GM12873 (cell line): ENCODE results near the gene CRISPLD2.

Source experiments
- TF ChIP-seq, protein P1 (sequence below): IDR thresholded peaks from 2 replicates; pipeline ENCODE4 v1.5.1; 2012; ENCODE audit warnings: low read depth, mild to moderate bottlenecking, moderate library complexity, low read length, control low read depth; ENCODE audit not compliant: insufficient read depth; ENCODE audit errors: missing control alignments

The CRISPLD2 gene

DNA sequence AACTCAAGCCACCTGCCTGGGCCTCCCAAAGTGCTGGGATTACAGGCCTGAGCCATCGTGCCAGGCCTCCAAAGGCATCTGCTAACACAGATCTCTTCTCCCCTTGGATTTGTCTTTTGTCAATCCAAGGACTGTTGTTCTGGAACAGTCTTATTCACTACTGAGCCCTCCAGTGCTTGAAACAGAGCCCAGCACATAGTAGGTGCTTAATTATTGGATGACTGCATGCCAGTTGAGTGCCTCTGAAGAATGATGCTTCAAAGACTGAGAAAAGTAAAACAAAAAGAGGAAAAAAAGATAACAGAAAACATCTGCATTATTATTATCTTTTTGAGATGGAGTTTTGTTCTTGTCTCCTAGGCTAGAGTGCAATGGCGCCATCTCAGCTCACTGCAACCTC is 1.7 kb upstream of the CRISPLD2 start:
- TF ChIP-seq, protein P1, sequence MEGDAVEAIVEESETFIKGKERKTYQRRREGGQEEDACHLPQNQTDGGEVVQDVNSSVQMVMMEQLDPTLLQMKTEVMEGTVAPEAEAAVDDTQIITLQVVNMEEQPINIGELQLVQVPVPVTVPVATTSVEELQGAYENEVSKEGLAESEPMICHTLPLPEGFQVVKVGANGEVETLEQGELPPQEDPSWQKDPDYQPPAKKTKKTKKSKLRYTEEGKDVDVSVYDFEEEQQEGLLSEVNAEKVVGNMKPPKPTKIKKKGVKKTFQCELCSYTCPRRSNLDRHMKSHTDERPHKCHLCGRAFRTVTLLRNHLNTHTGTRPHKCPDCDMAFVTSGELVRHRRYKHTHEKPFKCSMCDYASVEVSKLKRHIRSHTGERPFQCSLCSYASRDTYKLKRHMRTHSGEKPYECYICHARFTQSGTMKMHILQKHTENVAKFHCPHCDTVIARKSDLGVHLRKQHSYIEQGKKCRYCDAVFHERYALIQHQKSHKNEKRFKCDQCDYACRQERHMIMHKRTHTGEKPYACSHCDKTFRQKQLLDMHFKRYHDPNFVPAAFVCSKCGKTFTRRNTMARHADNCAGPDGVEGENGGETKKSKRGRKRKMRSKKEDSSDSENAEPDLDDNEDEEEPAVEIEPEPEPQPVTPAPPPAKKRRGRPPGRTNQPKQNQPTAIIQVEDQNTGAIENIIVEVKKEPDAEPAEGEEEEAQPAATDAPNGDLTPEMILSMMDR: no peak

GRCh38 chr16:84818989-84819643 is 669 bp upstream of the CRISPLD2 start:
- TF ChIP-seq, protein P1: no peak

- TF ChIP-seq, protein P1: no peak
Observed at GRCh38 chr16:84820305-84820684, 510 bp downstream of the CRISPLD2 start.

- TF ChIP-seq, protein P1: no peak
Observed at GRCh38 chr16:84820771-84821170, 986 bp downstream of the CRISPLD2 start.

GRCh38 chr16:84821179-84821578 is 1.4 kb downstream of the CRISPLD2 start:
- TF ChIP-seq, protein P1: no peak

DNA sequence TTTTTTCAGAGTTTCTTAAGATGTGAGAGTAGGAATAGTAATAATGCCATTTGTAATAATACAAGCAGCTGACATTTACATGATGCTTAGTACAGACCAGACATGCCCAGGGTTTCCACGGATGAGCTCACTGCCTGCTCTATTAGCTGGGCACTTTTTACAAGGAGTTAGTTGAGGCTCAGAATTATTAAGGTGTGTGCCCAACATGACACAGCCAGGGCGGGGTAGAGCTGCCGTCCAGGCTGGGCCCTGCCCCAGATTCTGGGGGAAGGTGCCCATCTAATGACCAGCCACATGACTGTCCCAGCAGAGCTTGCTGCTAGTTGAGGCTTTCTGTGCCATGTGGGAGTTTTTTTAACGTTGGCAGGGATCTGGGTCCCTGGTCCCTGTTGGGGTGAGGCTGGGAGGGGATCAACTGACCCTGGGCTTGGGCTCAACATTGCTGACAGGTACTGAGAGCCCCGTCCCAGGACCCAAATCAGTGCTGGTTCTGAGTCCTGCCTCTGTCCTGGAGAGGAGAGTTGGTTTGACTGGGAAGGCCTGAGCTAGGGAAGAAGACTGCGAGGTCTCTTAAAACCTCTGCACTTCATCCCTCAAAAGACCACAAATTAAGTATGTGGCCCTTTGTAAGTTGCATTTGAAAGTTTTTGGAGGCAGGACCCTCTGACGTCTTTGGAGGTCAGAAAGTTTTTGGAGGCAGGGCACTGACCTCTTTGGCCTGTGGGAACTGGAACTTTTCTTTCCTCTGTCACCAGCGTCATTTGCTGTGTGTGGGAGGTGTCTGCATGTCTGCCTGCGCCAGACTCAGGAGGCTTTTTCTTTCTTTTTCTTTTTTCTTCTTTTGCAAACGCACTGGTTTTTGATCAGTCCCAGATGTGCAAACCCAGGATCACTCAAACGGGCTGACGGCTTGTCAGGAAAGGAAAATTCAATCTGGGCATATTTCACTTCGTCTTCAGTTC is 2.2 kb downstream of the CRISPLD2 start:
- TF ChIP-seq, protein P1: no peak

DNA sequence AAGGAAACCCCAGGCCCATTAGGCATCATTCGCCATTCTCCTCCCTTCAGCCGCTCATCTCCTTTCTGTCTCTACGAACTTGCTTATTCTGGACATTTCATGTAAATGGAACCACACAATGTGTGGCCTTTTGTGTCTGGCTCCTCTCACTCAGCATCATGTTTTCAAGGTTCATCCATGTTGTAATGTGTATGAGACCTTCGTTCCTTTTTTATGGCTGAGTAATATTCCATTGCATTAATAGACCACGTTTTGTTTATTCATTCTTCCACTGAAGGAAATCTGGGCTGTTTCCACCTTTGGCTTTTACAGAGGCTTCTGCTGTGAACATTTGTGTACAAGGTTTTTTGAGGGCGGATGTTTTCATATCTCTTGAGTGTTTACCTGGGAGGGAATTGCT is 3.2 kb downstream of the CRISPLD2 start:
- TF ChIP-seq, protein P1: no peak
